OCI-LY1 (cell line): ENCODE results near the gene HAPLN2.

ENCODE experiments used
- H2AFZ ChIP-seq: fragments of 200-600 bp; sonication (generic), shearing (Covaris generic); 2 replicates; pipeline ENCODE4 v1.6.0; 2014; ENCODE audit warnings: antibody characterized with exemption, mild to moderate bottlenecking, low read length
- H3F3A ChIP-seq: fragments of 200-600 bp; sonication (generic), shearing (Covaris generic); 2 replicates; pipeline ENCODE4 v1.6.0; 2014; ENCODE audit warnings: mild to moderate bottlenecking, antibody characterized with exemption, low read length, moderate library complexity; ENCODE audit not compliant: insufficient read depth
- H3K27ac ChIP-seq: fragments of 200-600 bp; sonication (generic); 2 replicates; pipeline ENCODE4 v1.5.1; 2014; ENCODE audit warnings: low read length, mixed run types, mild to moderate bottlenecking, low read depth; ENCODE audit not compliant: poor library complexity, severe bottlenecking
- H3K27me3 ChIP-seq: fragments of 200-600 bp; sonication (generic); 2 replicates; pipeline ENCODE4 v1.6.0; 2014; ENCODE audit warnings: antibody characterized with exemption, mild to moderate bottlenecking, low read length, moderate library complexity; ENCODE audit not compliant: insufficient read depth
- H3K36me3 ChIP-seq: fragments of 200-600 bp; sonication (generic); 2 replicates; pipeline ENCODE4 v1.6.1; 2014; ENCODE audit warnings: mild to moderate bottlenecking, antibody characterized with exemption, low read length, moderate library complexity, mixed read lengths; ENCODE audit not compliant: insufficient read depth
- H3K4me1 ChIP-seq: fragments of 200-600 bp; sonication (generic); 2 replicates; pipeline ENCODE4 v1.5.1; 2014; ENCODE audit warnings: mild to moderate bottlenecking, low read length, moderate library complexity; ENCODE audit not compliant: insufficient read depth, severe bottlenecking
- H3K4me2 ChIP-seq: fragments of 200-600 bp; sonication (generic), shearing (Covaris generic); 2 replicates; pipeline ENCODE4 v1.6.1; 2014; ENCODE audit warnings: low read length
- H3K4me3 ChIP-seq: fragments of 200-600 bp; sonication (generic); 2 replicates; pipeline ENCODE4 v1.5.1; 2014; ENCODE audit warnings: low read length, low read depth, mild to moderate bottlenecking, mixed read lengths; ENCODE audit not compliant: poor library complexity, severe bottlenecking
- H3K79me2 ChIP-seq: fragments of 200-600 bp; shearing (Covaris generic); 2 replicates; pipeline ENCODE4 v1.6.1; 2016; ENCODE audit warnings: mixed run types, low read length, mixed read lengths; ENCODE audit not compliant: insufficient read depth
- H3K9ac ChIP-seq: fragments of 200-600 bp; sonication (generic), shearing (Covaris generic); 2 replicates; pipeline ENCODE4 v1.6.1; 2014; ENCODE audit warnings: mild to moderate bottlenecking, low read length, mixed read lengths
- H3K9me2 ChIP-seq: fragments of 200-600 bp; sonication (generic), shearing (Covaris generic); 2 replicates; pipeline ENCODE4 v1.6.1; 2014; ENCODE audit warnings: low read depth, mild to moderate bottlenecking, low read length, mixed read lengths
- H3K9me3 ChIP-seq: fragments of 200-600 bp; shearing (Covaris generic); 2 replicates; pipeline ENCODE4 v1.6.1; 2014; ENCODE audit warnings: low read length, mixed read lengths
- H4K20me1 ChIP-seq: fragments of 200-600 bp; sonication (generic), shearing (Covaris generic); 2 replicates; pipeline ENCODE4 v1.6.0; 2016; ENCODE audit warnings: mild to moderate bottlenecking, low read length; ENCODE audit not compliant: insufficient read depth
- EZH2 ChIP-seq: fragments of 200-600 bp; sonication (generic), shearing (Covaris generic); IDR thresholded peaks from 2 replicates; pipeline ENCODE4 v1.8.0; 2017; ENCODE audit warnings: borderline replicate concordance, mixed run types, mild to moderate bottlenecking, antibody characterized with exemption, low read length, moderate library complexity, mixed read lengths
- TF ChIP-seq, protein P1 (sequence below): fragments of 200-600 bp; sonication (generic), shearing (Covaris generic); IDR thresholded peaks from 2 replicates; pipeline ENCODE4 v1.5.1; 2017; ENCODE audit warnings: mild to moderate bottlenecking, antibody characterized with exemption, low read length, moderate library complexity, mixed read lengths

HAPLN2 gene

DNA sequence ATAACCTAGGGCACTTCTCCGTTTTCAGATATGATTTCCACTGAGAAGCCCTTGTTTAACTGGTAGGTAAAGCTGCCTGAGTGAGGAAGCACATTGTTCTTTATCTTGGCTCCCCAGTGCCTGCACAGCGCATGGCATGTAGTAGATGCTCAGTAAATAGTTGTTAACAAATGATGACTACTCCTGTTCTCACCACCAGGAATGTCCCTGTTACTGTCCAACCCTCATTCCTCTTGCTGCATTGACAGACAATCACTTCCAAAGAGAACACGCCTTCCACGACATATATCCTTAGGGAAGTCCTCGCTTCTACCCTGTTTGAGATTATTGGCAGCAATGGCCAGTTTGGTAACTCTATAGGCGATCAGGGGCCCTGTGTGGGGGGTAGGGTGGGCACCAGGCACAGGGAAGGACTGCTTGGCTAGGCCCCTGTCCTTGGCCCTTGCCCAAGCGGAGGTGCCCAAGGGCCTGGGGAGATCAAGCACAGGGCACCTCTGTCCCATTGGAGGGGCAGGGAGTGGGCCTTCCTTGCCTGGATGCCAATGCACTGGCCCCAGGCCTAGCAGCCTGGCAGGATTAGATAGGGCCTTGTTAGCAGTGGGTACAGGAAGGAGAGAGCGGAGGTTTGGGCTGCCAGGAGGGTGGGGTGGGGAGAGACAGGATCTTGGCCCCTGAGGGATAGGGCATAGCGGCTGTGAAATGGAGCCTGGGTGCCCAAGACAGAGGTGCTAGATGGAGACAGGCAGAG is 47.8 kb downstream of the HAPLN2 start:
- H3K9ac ChIP-seq = no peak overlapping the region
- H3K27ac ChIP-seq = no peak overlapping the region
- H3K4me3 ChIP-seq = no peak overlapping the region
- no peaks in the 10 kb centered on the region for H3K4me1 ChIP-seq
- H3K79me2 ChIP-seq = no peaks in the 10 kb centered on the region
- no peaks in the 10 kb centered on the region for H4K20me1 ChIP-seq
- no peaks in the 10 kb centered on the region for H3K9me2 ChIP-seq
- H3K36me3 ChIP-seq = no peaks in the 10 kb centered on the region
- TF ChIP-seq, protein P1, sequence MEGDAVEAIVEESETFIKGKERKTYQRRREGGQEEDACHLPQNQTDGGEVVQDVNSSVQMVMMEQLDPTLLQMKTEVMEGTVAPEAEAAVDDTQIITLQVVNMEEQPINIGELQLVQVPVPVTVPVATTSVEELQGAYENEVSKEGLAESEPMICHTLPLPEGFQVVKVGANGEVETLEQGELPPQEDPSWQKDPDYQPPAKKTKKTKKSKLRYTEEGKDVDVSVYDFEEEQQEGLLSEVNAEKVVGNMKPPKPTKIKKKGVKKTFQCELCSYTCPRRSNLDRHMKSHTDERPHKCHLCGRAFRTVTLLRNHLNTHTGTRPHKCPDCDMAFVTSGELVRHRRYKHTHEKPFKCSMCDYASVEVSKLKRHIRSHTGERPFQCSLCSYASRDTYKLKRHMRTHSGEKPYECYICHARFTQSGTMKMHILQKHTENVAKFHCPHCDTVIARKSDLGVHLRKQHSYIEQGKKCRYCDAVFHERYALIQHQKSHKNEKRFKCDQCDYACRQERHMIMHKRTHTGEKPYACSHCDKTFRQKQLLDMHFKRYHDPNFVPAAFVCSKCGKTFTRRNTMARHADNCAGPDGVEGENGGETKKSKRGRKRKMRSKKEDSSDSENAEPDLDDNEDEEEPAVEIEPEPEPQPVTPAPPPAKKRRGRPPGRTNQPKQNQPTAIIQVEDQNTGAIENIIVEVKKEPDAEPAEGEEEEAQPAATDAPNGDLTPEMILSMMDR = no peak
- TF ChIP-seq EZH2 = no peak
- no peaks in the 10 kb centered on the region for H3K9me3 ChIP-seq
- no peak overlapping the region for H2AFZ ChIP-seq
- peaks cover 9% of the 10 kb centered on the region; the same call in 1 of the 2 replicates for H3K27me3 ChIP-seq
- no peak overlapping the region for H3K4me2 ChIP-seq
- H3F3A ChIP-seq = no peaks in the 10 kb centered on the region

DNA sequence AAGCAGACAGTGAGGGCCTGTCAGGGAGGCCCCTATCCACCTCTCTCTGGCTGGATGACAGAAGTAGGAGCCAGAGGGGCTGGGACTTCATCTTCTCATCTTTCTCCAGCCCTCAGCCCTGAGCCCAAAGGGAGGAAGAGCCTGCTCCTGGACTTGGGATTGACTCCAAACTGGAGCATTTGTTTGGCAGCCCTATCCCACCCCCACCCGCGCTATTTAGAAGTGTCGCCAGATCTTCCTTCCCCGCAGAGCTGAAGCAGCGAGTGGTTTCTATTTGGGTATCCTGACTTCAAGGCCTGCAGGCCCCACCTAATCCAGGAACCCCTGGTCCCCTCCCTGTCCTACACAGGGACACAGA is 48.4 kb downstream of the HAPLN2 start:
- Histone ChIP-seq H3K9ac (no peak overlapping the region), H4K20me1 (no peaks in the 10 kb centered on the region), H3F3A (no peaks in the 10 kb centered on the region), H3K9me3 (no peaks in the 10 kb centered on the region), H3K4me1 (no peaks in the 10 kb centered on the region), H3K27ac (no peak overlapping the region), H2AFZ (no peak overlapping the region), H3K79me2 (no peaks in the 10 kb centered on the region), H3K36me3 (no peaks in the 10 kb centered on the region), H3K27me3 (peaks cover 9% of the 10 kb centered on the region; the same call in 1 of the 2 replicates), H3K4me3 (no peak overlapping the region), H3K4me2 (no peak overlapping the region), H3K9me2 (no peaks in the 10 kb centered on the region)
- TF ChIP-seq, protein P1 = no peak
- TF ChIP-seq EZH2 = no peak

DNA sequence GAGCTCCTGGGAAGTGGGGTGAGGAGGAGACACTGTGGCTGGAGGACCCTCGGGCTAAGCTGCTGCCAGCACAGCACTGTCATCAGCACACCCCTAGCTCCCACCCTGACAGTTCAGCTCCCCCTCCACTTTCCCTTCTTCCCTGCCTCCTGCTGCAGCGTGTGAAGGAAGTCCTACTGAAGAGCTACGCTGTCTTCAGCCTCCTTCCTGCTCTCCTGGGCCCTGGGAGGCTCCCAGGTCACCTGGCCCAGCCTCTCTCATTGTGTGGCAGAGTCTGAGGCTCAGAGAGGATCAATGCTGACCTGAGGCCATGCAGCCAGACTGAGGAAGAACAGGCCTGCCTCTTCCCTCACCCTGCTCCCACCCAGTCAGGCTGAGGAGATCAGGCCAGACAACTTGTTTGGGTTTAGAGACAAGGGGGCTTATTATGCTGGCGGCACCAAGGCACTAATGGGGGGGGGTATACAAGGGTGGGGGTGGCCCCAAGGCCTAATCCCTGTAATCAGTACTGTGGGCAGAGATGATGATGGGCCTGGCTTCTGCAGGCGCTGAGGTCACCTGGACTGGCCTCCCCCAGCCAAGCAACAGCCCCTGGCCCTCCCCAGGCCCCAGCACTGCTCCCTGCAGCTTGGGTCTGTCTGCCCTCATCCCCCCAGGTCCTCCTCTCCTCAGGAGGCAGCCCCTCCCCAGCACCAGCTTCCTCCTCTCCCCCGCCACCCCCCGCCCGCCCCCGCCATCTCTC is 48.9 kb downstream of the HAPLN2 start:
- no peak overlapping the region for H3K9ac ChIP-seq
- no peaks in the 10 kb centered on the region for H4K20me1 ChIP-seq
- no peak overlapping the region for H3K4me3 ChIP-seq
- H3K4me1 ChIP-seq = no peaks in the 10 kb centered on the region
- H3K36me3 ChIP-seq = no peaks in the 10 kb centered on the region
- peaks cover 9% of the 10 kb centered on the region; the same call in 1 of the 2 replicates for H3K27me3 ChIP-seq
- H3F3A ChIP-seq = no peaks in the 10 kb centered on the region
- H3K79me2 ChIP-seq = no peaks in the 10 kb centered on the region
- TF ChIP-seq, protein P1 = no peak
- TF ChIP-seq EZH2 = no peak
- H3K27ac ChIP-seq = no peak overlapping the region
- H3K4me2 ChIP-seq = no peak overlapping the region
- no peak overlapping the region for H2AFZ ChIP-seq
- H3K9me2 ChIP-seq = no peaks in the 10 kb centered on the region
- no peaks in the 10 kb centered on the region for H3K9me3 ChIP-seq
